WERI-Rb-1 (cell line): ENCODE data around the gene MEI4.
"Not testable (repeated sequence)": the region's sequence is repeated elsewhere in the genome, so short reads cannot be mapped to it uniquely, and the experiment has no call there.

Source experiments
- DNase-seq: peaks from one replicate; pipeline ENCODE4 v3.0.0-alpha.2; 2020
- H3K27ac ChIP-seq: fragments of 250-450 bp; sonication (Bioruptor Pico); 2 replicates; pipeline ENCODE4 v1.5.1; 2020; ENCODE audit warnings: mild to moderate bottlenecking, moderate library complexity
- H3K27me3 ChIP-seq: fragments of 250-450 bp; sonication (Bioruptor Pico); 2 replicates; pipeline ENCODE4 v1.5.1; 2021; ENCODE audit warnings: mild to moderate bottlenecking, low read depth, moderate library complexity; ENCODE audit not compliant: insufficient read depth, severe bottlenecking
- H3K36me3 ChIP-seq: fragments of 250-450 bp; sonication (Bioruptor Pico); 2 replicates; pipeline ENCODE4 v1.5.1; 2020; ENCODE audit warnings: mild to moderate bottlenecking, moderate library complexity
- H3K4me3 ChIP-seq: 2 replicates; pipeline ENCODE4 v1.5.1; 2011; ENCODE audit warnings: low read depth, mild to moderate bottlenecking, control low read depth, low read length
- H3K9me3 ChIP-seq: fragments of 250-450 bp; sonication (Bioruptor Pico); 2 replicates; pipeline ENCODE4 v1.5.1; 2021; ENCODE audit warnings: mild to moderate bottlenecking, moderate library complexity; ENCODE audit not compliant: severe bottlenecking
- TF ChIP-seq, protein P1 (sequence below): IDR thresholded peaks from 2 replicates; pipeline ENCODE4 v1.5.1; 2011; ENCODE audit warnings: low read depth, mild to moderate bottlenecking, control low read depth, inconsistent platforms, low read length

Gene MEI4

DNA sequence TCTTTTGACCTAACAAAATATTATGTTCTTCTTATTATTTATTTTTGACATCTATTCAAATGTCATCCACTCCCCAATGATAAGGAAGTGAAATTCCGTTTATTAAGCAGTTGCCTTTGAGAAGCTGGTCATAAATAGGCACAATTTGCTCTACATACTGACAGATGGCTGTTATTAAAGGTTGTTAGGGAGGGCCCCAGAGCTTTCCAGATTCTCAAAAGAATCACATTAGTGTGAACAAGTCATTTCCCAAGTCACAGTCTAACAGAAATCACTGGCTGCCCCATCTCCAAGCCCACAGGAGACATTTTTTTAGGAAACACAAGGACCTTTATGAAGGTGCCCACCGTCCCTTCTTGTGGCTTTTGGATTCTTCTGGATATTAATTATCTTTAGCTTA is 172.4 kb downstream of the MEI4 start:
- no peak overlapping the region for H3K27ac ChIP-seq
- H3K9me3 ChIP-seq: no peaks in the 10 kb centered on the region
- TF ChIP-seq, protein P1, sequence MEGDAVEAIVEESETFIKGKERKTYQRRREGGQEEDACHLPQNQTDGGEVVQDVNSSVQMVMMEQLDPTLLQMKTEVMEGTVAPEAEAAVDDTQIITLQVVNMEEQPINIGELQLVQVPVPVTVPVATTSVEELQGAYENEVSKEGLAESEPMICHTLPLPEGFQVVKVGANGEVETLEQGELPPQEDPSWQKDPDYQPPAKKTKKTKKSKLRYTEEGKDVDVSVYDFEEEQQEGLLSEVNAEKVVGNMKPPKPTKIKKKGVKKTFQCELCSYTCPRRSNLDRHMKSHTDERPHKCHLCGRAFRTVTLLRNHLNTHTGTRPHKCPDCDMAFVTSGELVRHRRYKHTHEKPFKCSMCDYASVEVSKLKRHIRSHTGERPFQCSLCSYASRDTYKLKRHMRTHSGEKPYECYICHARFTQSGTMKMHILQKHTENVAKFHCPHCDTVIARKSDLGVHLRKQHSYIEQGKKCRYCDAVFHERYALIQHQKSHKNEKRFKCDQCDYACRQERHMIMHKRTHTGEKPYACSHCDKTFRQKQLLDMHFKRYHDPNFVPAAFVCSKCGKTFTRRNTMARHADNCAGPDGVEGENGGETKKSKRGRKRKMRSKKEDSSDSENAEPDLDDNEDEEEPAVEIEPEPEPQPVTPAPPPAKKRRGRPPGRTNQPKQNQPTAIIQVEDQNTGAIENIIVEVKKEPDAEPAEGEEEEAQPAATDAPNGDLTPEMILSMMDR: no peak
- H3K27me3 ChIP-seq: no peaks in the 10 kb centered on the region
- no peak for DNase-seq
- H3K4me3 ChIP-seq: no peak overlapping the region
- H3K36me3 ChIP-seq: no peaks in the 10 kb centered on the region

DNA sequence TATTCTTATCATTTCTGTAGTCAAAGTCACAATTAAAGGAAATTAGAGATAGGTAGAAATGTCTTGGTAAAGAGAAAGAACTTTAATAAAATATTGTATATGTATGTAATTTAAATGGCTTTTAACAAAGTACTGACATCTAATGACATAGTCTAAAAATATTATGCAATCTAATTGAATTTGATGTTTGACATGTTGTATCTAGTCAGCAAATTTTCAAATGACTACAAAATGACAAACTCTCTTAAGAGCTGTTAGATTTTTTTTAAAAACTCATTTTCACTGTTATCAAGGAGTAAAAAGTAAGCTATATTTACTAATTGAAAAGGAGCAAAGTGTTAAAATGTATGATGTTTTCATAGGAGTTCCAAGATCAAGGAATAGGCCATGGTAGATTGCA is 176.9 kb downstream of the MEI4 start:
- Histone ChIP-seq H3K9me3 (no peaks in the 10 kb centered on the region), H3K27ac (no peak overlapping the region), H3K36me3 (no peaks in the 10 kb centered on the region), H3K4me3 (no peak overlapping the region), H3K27me3 (no peaks in the 10 kb centered on the region)
- TF ChIP-seq, protein P1: no peak
- DNase-seq: no peak

DNA sequence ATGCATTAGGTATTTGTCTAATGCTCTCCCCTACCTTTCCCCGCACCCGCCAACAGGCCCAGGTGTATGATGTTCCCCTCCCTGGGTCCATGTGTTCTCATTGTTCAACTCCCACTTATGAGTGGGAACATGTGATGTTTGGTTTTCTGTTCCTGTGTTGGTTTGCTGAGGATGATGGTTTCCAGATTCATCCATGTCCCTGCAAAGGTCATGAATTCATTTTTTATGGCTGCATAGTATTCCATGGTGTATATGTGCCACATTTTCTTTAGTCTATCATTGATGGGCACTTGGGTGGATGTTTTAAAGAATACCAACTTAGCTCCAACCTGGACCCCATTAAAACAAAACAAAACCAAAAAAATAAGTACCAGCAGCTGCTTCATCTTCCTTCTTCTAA is 180.9 kb downstream of the MEI4 start:
- H3K9me3 ChIP-seq, DNase-seq, H3K27me3 ChIP-seq, H3K4me3 ChIP-seq, H3K27ac ChIP-seq, H3K36me3 ChIP-seq: not testable (repeated sequence)

DNA sequence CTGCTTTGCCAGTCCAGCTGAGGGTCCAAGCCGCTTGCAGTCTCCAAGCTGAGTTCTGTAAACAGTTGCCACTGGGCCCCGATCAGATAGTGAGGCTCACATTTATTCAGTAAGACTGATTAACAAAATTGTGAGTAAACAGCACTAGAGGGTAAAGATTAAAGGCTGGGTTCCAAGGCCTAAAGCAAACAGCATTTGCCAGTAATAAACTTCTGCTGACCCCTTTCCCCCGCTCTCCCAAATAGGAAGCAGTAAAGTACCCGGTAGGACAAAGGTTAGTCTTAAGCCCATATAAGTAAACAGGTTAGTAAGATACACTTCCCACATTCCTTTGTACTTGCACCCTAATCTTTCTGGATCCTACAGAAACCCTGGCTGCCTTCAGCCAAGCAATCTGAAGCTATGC is 181.8 kb downstream of the MEI4 start:
- no peak for DNase-seq

DNA sequence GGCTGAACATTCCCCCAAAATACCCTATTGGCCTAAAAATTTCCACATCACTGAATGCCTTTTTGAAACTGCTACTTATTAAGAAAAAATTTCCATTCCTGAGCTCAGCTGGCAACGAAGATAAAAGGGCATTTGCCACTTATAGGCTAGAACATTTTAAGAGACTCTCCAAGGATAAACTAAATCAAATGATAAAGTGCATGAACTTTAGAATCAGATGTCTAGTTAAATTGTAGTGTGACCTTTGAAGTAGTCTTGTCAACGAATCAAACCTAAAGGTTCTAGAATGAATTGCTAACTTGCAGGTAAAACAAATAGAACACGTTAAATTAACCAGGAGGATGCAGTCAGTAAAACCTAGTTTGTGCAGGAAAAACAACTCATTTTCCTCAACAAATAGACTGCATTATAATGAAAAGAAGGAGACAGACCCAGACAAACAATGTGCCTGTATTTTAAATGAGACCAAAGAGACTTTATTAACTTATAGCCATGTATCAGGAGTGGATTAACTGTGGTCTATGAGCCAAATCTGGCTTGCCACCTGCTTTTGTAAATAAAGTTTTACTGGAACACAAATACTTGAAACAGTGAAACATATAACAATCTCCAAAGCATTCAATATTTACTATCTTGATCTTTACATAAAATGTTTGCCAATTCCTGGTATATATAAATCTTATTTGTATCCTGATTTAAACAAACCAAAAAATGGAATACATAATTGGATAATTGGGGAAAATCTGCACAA is 184.4 kb downstream of the MEI4 start:
- Histone ChIP-seq H3K27me3 (no peaks in the 10 kb centered on the region), H3K27ac (no peak overlapping the region), H3K4me3 (no peak overlapping the region), H3K9me3 (no peaks in the 10 kb centered on the region), H3K36me3 (no peaks in the 10 kb centered on the region)
- DNase-seq: no peak
- TF ChIP-seq, protein P1: no peak

More for the DNA sequence above, 181.8 kb downstream of the MEI4 start:
- no peaks in the 10 kb centered on the region for H3K27me3 ChIP-seq
- H3K4me3 ChIP-seq: no peak overlapping the region
- no peaks in the 10 kb centered on the region for H3K36me3 ChIP-seq
- no peak overlapping the region for H3K27ac ChIP-seq
- H3K9me3 ChIP-seq: no peaks in the 10 kb centered on the region
- TF ChIP-seq, protein P1: no peak

DNA sequence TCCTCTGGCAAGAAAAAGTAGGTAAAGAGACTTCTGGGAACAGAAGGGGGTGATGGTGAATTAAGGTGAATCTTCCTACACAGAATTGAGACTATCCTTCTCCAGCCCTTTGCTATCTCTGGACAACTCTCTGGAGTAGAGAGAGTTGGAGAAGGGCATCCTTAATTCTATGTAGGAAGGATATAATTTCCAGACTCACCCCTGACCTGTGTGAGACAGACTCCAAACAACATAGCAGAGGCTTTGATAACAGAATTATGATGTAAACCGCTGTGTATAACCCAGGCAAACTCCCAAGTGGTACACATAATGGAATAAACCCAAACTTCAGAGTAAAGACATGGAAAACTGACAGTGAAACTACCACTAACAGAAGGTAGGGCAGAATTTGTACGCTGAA is 186.5 kb downstream of the MEI4 start:
- TF ChIP-seq, protein P1: no peak
- Histone ChIP-seq H3K36me3 (no peaks in the 10 kb centered on the region), H3K27ac (no peak overlapping the region), H3K4me3 (no peak overlapping the region), H3K27me3 (no peaks in the 10 kb centered on the region), H3K9me3 (no peaks in the 10 kb centered on the region)
- no peak for DNase-seq
